Psoas muscle (tissue), 8 donors: Measurements from ENCODE around the gene TSPAN15. TPM values are rescaled to one million over a fixed set of nuclear protein-coding genes. Genes with fewer than 3 reads are reported as not detected.

Source experiments
- ATAC-seq, 4 donors: fragments of 200-7000 bp; cut with Tn5 transposase; one replicate each; pipeline ENCODE4 v1.9.1; 2020; ENCODE audit warnings: moderate library complexity in 3 of 4, mild to moderate bottlenecking in 2 of 4
- DNase-seq, 2 donors: peaks; one replicate each; pipeline ENCODE4 v3.0.0-alpha.2; 2020
- H3K27ac ChIP-seq: fragments of 200-600 bp; one replicate; pipeline ENCODE4 v1.8.0; 2022
- H3K27me3 ChIP-seq, 3 donors: fragments of 200-600 bp in 1 of 3; one replicate each; pipeline versions ENCODE4 v1.6.1 to v1.8.0; 2013 to 2022; ENCODE audit warnings: low read length in 2 of 3, mild to moderate bottlenecking in 2 of 3, moderate library complexity in 1 of 3; ENCODE audit not compliant: insufficient read depth in 3 of 3
- H3K36me3 ChIP-seq, 2 donors: fragments of 200-600 bp in 1 of 2; one replicate each; pipeline versions ENCODE4 v1.6.1 to v1.8.0; 2013 to 2022; ENCODE audit warnings: low read depth in 1 of 2, mild to moderate bottlenecking in 1 of 2, moderate library complexity in 1 of 2; ENCODE audit not compliant: insufficient read depth in 1 of 2
- H3K4me1 ChIP-seq: fragments of 200-600 bp; one replicate; pipeline ENCODE4 v1.8.0; 2022
- H3K4me3 ChIP-seq: fragments of 200-600 bp; one replicate; pipeline ENCODE4 v1.8.0; 2022; ENCODE audit warnings: mild to moderate bottlenecking
- H3K9me3 ChIP-seq: fragments of 200-600 bp; one replicate; pipeline ENCODE4 v1.8.0; 2022
- WGBS, 3 donors: extraction: QIAGEN DNeasy Blood & Tissue Kit; methylation state at CpG; one replicate each; pipeline versions ENCODE4 v1.1.6 to v1.1.7; 2013; 5-methylcytosine and 5-hydroxymethylcytosine counted together
- intact Hi-C, 2 donors: fragments of 100-400 bp; cut with DNase I; formaldehyde crosslinking; loops; one replicate each; pipeline versions ENCODE4 v1.11.0 to v1.14.2; 2022
- polyA plus RNA-seq, 3 donors: library from polyadenylated mRNA; stranded (reverse); fragments of 200-250 nt; gene quantifications; one replicate each; pipeline ENCODE4 v1.2.3, GENCODE V29; 2013
- total RNA-seq, 4 donors: library from RNA; stranded (reverse); fragmentation: NEBNext Ultra II Directional in 2 of 4; extraction: Animal tissue kit (Norgen Biotek cat#: 25700) in 2 of 4; gene quantifications; one replicate each; pipeline versions ENCODE4 v1.2.1 to v1.2.4, GENCODE V29; 2021 to 2023
- TF ChIP-seq, protein P1 (sequence below): fragments of 200-600 bp; IDR thresholded peaks from one replicate; pipeline ENCODE4 v1.8.0; 2022; ENCODE audit warnings: antibody characterized with exemption
- donor health status: healthy with polysubstance abuse.
- donor health status: DM: no; HTN: no; CAD: no; lungs with moderate emphysema.
- donor health status: Bipolar disorder and iron deficiency.
- donor health status: healthy.
- donor health status: DM: yes; HTN: yes; CAD: no.
- donor health status: DM: no; HTN: no; CAD: no.
- donor health status: DM: no; HTN: no; CAD: no.
- donor health status: DM: yes; HTN: yes; CAD: no.

The TSPAN15 gene
- total and polyA plus RNA-seq, 7 donors = 6.3 to 35.0 (median 10.7) TPM

DNA sequence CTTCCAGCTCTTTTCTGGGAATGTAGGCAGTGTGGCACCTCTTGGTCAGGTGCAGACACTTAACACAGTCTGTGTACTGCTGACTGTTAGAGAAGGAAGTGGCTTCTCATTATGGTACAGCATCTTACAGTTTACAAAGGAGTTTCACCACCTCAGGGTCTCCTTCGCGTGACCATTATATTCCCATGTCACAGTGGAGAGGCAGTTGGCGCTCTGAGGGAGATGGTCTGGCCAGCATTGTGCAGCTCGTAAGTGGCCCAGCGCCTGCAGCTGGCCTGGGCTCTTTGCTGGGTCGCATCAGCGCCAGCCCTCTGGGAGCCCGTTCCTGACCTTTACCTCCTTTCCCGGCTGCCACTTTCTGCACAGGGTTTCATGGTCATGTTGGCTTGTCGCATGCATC lies 15.4 kb downstream of the TSPAN15 start:
- H3K36me3 ChIP-seq = no peaks in the 10 kb centered on the region
- ATAC-seq = peak in 3 of 4 donors; percentile 23 to 34 (median 31)
- H3K4me1 ChIP-seq = peaks cover 64% of the 10 kb centered on the region
- no peak overlapping the region for H3K4me3 ChIP-seq
- intact Hi-C loops = no loop called here
- no peaks in the 10 kb centered on the region for H3K9me3 ChIP-seq
- TF ChIP-seq, protein P1, sequence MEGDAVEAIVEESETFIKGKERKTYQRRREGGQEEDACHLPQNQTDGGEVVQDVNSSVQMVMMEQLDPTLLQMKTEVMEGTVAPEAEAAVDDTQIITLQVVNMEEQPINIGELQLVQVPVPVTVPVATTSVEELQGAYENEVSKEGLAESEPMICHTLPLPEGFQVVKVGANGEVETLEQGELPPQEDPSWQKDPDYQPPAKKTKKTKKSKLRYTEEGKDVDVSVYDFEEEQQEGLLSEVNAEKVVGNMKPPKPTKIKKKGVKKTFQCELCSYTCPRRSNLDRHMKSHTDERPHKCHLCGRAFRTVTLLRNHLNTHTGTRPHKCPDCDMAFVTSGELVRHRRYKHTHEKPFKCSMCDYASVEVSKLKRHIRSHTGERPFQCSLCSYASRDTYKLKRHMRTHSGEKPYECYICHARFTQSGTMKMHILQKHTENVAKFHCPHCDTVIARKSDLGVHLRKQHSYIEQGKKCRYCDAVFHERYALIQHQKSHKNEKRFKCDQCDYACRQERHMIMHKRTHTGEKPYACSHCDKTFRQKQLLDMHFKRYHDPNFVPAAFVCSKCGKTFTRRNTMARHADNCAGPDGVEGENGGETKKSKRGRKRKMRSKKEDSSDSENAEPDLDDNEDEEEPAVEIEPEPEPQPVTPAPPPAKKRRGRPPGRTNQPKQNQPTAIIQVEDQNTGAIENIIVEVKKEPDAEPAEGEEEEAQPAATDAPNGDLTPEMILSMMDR = no peak
- WGBS, 3 donors = 14 to 21% (median 18%) methylated on average over 10 of the region's 10 CpGs
- DNase-seq = no peak
- H3K27me3 ChIP-seq = no peaks in the 10 kb centered on the region
- peak overlapping the region; percentile 87 for H3K27ac ChIP-seq

DNA sequence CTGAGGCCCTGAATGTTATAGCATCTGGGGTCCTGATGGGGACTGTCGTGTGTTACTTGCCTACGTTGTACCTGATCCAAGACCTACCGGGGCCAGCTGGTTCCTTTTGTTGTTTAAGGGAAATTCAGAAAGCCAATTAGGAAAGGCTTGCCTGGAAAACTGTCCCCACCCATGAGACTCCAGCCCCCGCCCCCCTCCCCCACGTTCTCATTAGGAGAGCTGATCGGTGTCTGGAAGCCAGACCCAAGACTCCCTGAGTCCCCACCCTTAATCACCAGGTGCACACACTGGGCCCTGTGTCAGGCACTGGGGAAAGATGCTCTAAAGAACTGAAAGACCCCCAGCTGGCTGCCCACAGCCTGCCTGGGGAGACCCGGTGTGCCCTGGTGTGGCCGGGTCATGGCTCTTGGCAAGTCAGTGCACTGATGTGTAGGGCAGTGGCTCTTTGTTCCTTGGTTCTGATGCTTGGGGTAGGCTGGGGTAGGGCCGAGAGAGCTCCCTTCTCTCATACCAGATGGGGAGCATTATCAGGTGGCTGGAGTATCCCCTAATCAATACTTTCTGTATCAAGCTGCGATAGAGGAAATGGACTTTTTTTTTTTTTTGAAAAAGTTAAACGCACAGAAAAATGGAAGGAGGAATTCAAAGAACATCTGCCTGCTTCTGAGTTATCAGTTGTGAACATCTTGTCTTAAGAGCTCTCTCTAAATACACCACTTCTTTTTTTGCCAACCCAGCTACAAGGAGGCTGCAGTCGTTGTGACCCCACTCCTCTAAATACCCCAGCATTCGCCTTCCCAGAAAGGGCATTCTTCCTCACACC lies 16.9 kb downstream of the TSPAN15 start:
- Histone ChIP-seq H3K9me3 (no peaks in the 10 kb centered on the region), H3K36me3 (no peaks in the 10 kb centered on the region), H3K4me3 (no peak overlapping the region), H3K4me1 (peaks cover 67% of the 10 kb centered on the region), H3K27ac (peak overlapping the region; percentile 55), H3K27me3 (no peaks in the 10 kb centered on the region)
- WGBS, 3 donors = 43 to 56% (median 55%) methylated on average over 13 of the region's 13 CpGs
- TF ChIP-seq, protein P1 = no peak
- intact Hi-C loops = no loop called here
- no peak for DNase-seq
- ATAC-seq = no peak

- WGBS, 3 donors = 64 to 76% (median 75%) methylated on average over 5 of the region's 5 CpGs
- intact Hi-C loops = no loop called here
- TF ChIP-seq, protein P1 = no peak
- H3K27ac ChIP-seq = peak overlapping the region; percentile 55
- H3K9me3 ChIP-seq = no peaks in the 10 kb centered on the region
- H3K27me3 ChIP-seq = no peaks in the 10 kb centered on the region
- no peak overlapping the region for H3K4me3 ChIP-seq
- ATAC-seq = no peak
- DNase-seq = no peak
- H3K36me3 ChIP-seq = no peaks in the 10 kb centered on the region
- H3K4me1 ChIP-seq = peaks cover 67% of the 10 kb centered on the region
Measured at GRCh38 chr10:69468751-69469089, 17.5 kb downstream of the TSPAN15 start.

- H3K27ac ChIP-seq = peak overlapping the region; percentile 33
- peaks cover 67% of the 10 kb centered on the region for H3K4me1 ChIP-seq
Measured at GRCh38 chr10:69469976-69470375, 18.7 kb downstream of the TSPAN15 start.

More at GRCh38 chr10:69469976-69470375, 18.7 kb downstream of the TSPAN15 start:
- TF ChIP-seq, protein P1 = no peak
- H3K27me3 ChIP-seq = no peaks in the 10 kb centered on the region
- no peaks in the 10 kb centered on the region for H3K9me3 ChIP-seq
- ATAC-seq (no peak), DNase-seq (no peak)
- intact Hi-C loops = no loop called here
- no peaks in the 10 kb centered on the region for H3K36me3 ChIP-seq
- WGBS, 3 donors = 80 to 100% (median 87%) methylated on average over 1 of the region's 1 CpG
- no peak overlapping the region for H3K4me3 ChIP-seq
